C4-2B (cell line): Measurements from ENCODE around the gene SLCO3A1.

Source experiments
- H3K27ac ChIP-seq: fragments of 450-650 bp; 2 replicates; pipeline ENCODE4 v1.5.1; 2017
- ZFX ChIP-seq: fragments of 450-650 bp; IDR thresholded peaks from 2 replicates; pipeline ENCODE4 v1.6.1; 2017
- TF ChIP-seq, protein P1 (sequence below): fragments of 450-650 bp; conservative IDR thresholded peaks from 2 replicates; pipeline ENCODE4 v1.5.1; 2017; ENCODE audit warnings: mild to moderate bottlenecking

SLCO3A1 gene

DNA sequence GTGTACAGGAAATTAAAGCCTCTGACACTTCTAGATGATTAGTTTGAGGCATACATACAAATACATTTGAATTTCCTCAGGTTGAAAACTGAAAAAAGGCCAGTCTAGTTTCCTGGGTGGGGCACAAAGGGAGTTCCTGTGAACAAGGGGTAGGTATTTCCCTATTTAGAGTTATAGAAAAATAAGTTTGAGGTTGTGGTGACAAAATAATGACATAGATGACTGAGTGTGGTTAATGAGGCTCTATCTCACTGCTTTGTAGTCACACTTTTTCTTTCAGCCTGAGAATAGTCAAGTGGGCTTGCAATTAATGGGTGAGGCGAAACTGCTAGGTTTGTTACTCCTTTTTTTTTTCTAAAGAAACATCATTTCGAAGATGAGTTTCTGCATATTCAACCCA lies 4.3 kb downstream of the SLCO3A1 start:
- TF ChIP-seq, protein P1, sequence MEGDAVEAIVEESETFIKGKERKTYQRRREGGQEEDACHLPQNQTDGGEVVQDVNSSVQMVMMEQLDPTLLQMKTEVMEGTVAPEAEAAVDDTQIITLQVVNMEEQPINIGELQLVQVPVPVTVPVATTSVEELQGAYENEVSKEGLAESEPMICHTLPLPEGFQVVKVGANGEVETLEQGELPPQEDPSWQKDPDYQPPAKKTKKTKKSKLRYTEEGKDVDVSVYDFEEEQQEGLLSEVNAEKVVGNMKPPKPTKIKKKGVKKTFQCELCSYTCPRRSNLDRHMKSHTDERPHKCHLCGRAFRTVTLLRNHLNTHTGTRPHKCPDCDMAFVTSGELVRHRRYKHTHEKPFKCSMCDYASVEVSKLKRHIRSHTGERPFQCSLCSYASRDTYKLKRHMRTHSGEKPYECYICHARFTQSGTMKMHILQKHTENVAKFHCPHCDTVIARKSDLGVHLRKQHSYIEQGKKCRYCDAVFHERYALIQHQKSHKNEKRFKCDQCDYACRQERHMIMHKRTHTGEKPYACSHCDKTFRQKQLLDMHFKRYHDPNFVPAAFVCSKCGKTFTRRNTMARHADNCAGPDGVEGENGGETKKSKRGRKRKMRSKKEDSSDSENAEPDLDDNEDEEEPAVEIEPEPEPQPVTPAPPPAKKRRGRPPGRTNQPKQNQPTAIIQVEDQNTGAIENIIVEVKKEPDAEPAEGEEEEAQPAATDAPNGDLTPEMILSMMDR: no peak
- TF ChIP-seq ZFX: no peak

DNA sequence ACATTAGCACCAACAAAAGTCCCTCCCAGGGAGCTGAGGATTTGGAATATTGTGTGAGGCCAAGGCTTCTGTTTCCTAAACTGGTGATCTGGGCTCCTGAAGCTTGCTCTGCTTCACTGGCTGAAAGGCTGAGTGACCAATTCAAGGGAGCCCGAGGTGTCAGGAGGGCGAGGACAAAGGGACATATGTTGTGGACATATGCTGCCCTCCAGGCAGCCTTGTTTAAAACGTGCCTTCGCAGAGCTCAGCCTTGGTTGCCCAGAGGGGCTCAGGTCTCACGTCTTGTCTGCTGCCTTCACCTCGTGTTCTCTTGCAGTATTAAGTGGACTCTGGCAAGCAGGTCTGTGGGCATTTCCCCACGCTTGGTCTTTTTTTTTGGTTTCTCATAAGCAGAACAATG lies 7.0 kb downstream of the SLCO3A1 start:
- no peak overlapping the region for H3K27ac ChIP-seq
- TF ChIP-seq ZFX: no peak
- TF ChIP-seq, protein P1: no peak

More for the DNA sequence above, 4.3 kb downstream of the SLCO3A1 start:
- H3K27ac ChIP-seq: no peak overlapping the region

DNA sequence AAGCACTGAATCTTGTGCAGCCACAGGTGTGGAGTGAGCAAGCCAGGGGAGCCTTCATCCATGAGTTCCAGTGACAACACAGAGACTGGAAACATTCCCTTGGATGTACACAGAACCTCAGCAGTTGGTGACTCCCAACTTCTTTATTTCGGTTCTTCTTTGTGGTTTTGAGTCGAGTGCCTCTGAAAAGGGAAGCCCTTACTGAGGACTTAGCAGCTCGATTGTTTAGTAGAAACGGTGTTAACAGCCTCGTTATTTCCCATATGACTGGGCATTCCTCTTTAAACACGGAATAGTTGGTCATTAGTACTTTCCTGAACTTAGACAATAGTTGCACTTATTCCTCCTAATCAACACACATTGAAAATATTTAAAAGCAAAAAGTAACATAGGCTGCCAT lies 7.7 kb downstream of the SLCO3A1 start:
- H3K27ac ChIP-seq: no peak overlapping the region
- no peak for TF ChIP-seq ZFX
- TF ChIP-seq, protein P1: no peak

DNA sequence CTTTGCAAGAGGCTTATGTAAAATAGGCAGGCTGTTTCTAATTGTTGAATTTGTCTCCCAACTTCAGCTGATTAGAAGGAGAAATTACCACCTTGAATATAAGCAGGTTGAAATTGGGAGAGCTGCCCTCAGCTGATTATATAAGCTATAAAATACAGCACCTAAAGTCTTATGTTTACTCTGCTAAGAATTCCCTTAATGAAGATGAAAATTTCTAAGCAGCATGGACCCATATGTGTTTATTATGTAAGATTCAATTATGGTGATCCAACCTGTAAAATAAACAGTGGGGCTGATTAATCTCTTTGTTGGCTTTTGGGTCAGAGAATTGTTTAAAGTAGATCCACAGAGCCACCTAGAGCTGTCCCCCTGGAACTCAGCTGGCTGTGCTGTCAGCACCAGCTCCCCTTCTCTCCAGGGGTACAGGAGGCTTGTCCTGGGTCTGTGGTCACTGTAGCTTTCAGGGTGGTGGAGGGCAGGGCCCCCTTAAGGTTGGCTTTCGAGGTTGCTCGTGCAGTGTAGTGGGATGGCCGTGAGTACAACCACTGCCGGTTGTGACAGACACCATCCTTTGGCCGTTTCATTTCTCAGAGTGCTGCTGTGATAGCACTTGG lies 9.5 kb downstream of the SLCO3A1 start:
- no peak overlapping the region for H3K27ac ChIP-seq
- TF ChIP-seq, protein P1: no peak
- TF ChIP-seq ZFX: no peak

DNA sequence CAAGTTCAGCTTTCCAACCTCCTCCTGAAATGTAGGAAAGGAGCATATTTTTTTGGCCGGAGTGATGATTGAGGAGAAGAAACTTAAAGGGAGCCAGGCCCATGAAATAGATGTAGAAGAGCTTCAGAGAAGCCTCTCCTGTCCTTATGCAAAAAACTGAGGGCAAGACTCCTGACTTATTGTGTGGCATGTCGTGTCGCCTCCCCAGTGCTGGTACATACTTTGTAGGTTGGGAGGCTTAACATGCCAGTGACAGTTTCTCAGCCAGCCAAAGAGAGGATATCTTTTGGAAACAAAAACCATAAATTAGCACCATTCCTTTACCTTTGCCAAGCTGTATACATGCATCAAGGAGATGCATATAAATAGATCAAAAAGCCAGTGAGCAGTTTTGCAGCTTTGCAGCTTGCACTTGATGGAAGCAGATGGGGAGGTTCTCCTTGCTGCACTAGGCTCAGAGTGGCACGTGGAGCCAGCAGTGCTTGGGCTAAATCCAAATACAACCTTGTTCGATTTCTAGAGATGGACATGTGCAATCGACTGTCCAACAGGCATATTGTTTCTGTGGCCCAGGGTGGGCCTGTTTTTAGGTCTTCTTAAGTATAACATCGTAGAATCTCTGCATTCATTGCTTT lies 10.2 kb downstream of the SLCO3A1 start:
- no peak overlapping the region for H3K27ac ChIP-seq
- TF ChIP-seq ZFX: no peak
- TF ChIP-seq, protein P1: no peak

DNA sequence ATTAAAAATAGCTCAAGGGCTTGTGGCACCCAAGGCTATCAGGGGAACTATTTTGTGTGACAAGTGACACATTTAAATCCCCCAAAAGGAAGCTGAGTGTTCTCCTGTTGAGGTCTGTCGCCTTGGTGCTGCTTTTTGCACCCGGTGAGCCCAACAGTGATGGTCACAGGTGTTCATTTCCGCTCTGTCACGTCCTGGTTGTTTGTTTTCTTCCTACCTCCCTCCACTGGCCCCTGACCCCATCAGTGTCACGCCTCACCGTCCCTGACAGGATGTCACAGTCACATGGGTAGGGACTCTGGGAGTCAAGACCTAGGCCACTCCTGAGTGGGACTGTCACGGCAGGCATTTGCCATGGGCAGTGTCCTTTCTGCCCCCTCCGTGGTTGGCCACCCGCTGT lies 11.2 kb downstream of the SLCO3A1 start:
- TF ChIP-seq, protein P1: no peak
- no peak for TF ChIP-seq ZFX
- H3K27ac ChIP-seq: no peak overlapping the region

DNA sequence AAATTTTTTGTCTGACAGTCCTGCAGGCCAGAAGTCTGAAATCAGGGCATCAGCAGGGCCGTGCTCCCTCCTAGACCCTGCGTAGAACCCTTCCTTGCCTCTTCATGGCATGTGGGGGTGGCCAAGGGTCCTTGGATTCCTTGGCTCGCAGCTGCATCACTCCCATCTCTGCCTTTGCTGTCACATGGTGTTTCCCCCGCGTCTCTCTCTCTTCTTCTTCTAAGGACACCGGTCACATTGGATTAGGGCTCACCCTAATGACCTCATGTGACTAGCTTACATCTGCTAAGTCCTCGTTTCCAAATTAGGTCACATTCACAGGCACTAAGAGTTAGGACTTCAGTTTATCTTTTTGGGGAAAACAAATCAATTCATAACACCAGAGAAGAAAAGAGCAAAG lies 12.0 kb downstream of the SLCO3A1 start:
- no peak overlapping the region for H3K27ac ChIP-seq
- TF ChIP-seq, protein P1: no peak
- TF ChIP-seq ZFX: no peak
